ENCODE data around the gene GLO1. TPM values are rescaled to one million over a fixed set of nuclear protein-coding genes. Genes with fewer than 3 reads are reported as not detected.

The GLO1 gene
- total and polyA plus RNA-seq, 12 donors = 44.6 to 174 (median 97.3) TPM

GRCh38 chr6:38687549-38687948, 15.4 kb downstream of the GLO1 start:
- no peaks in the 10 kb centered on the region for H3K27me3 ChIP-seq
- no peak overlapping the region for H3K27ac ChIP-seq
- TF ChIP-seq POLR2A (IDR thresholded peaks at IDR 0.05) = no peak
- TF ChIP-seq, protein P1, sequence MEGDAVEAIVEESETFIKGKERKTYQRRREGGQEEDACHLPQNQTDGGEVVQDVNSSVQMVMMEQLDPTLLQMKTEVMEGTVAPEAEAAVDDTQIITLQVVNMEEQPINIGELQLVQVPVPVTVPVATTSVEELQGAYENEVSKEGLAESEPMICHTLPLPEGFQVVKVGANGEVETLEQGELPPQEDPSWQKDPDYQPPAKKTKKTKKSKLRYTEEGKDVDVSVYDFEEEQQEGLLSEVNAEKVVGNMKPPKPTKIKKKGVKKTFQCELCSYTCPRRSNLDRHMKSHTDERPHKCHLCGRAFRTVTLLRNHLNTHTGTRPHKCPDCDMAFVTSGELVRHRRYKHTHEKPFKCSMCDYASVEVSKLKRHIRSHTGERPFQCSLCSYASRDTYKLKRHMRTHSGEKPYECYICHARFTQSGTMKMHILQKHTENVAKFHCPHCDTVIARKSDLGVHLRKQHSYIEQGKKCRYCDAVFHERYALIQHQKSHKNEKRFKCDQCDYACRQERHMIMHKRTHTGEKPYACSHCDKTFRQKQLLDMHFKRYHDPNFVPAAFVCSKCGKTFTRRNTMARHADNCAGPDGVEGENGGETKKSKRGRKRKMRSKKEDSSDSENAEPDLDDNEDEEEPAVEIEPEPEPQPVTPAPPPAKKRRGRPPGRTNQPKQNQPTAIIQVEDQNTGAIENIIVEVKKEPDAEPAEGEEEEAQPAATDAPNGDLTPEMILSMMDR (IDR thresholded peaks at IDR 0.05) = no peak
- intact Hi-C loops (cut with DNase I) = no loop called here
- H3K36me3 ChIP-seq (replicated peaks in 1 of 2) = no peaks in the 10 kb centered on the region
- H3K9me3 ChIP-seq (replicated peaks in 1 of 3) = no peaks in the 10 kb centered on the region
- no peak for DNase-seq
- H3K4me1 ChIP-seq (replicated peaks in 1 of 2) = peaks cover 5 to 14% of the 10 kb centered on the region in 2 donors
- H3K4me3 ChIP-seq = no peak overlapping the region
- 97 to 100% (median 99%) methylated on average over 1 of the region's 1 CpG for WGBS, 4 donors

DNA sequence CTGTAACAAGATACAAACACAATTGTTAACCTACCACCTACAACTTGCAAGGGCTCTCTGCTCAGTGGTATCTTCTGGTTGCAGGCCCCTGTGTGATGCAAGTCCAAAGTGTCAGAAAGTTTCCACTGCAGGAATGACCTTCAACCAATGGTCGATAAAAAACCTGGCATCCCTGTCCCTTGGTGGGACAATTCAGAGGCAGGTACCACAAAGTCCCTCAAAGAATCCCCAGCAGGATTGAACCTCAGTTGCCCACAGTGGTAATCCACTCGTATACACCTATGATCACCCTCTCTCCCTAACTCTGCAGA, 15.9 kb downstream of the GLO1 start:
- TF ChIP-seq, protein P1 (IDR thresholded peaks at IDR 0.05) = no peak
- TF ChIP-seq POLR2A (IDR thresholded peaks at IDR 0.05) = no peak
- Histone ChIP-seq H3K27ac (no peak overlapping the region), H3K27me3 (no peaks in the 10 kb centered on the region), H3K9me3 (replicated peaks in 1 of 3) (no peaks in the 10 kb centered on the region), H3K4me3 (no peak overlapping the region), H3K4me1 (replicated peaks in 1 of 2) (peaks cover 5 to 14% of the 10 kb centered on the region in 2 donors), H3K36me3 (replicated peaks in 1 of 2) (peaks cover 0 to 1% of the 10 kb centered on the region in 2 donors)
- intact Hi-C loops (cut with DNase I) = no loop called here
- WGBS, 4 donors = 61 to 73% (median 65%) methylated on average over 2 of the region's 2 CpGs
- peak in 2 of 7 donors; percentile 21 to 44 for DNase-seq

DNA sequence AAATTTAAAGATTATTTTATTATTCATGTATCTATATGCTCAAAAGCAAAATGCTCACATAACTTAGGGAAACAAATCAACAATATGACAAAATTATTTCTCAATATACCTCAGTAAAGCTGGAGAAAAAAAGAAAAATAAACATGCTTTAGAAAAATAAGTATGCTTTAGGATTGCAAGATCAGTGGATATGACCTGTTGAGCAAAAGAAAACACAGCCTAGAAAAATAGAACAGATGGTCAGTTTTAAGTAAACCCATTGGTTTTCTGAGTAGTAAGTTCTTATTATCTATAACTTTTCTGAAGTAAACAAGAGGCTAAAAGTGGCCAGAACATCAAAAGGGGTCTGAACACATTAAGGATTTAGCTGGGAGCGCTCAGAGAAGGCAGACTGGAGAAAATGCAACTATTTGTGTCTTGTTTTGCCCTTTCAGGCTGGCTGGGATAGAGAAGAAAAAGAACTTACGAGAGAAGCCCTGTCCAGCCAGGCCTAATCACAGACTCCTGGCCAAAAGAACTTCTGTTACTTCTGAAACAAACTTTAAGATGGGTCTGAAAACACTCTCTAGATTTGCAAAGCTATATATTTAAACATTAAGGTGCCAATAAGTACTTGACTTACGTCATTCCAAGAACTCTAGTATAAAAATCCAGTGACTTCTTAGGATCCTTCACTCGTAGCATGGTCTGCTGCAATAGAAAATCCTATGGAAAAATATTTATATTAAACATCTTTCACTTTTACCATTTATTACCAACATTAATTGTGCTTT, 16.5 kb downstream of the GLO1 start:
- Histone ChIP-seq H3K27ac (no peak overlapping the region), H3K9me3 (replicated peaks in 1 of 3) (no peaks in the 10 kb centered on the region), H3K4me1 (replicated peaks in 1 of 2) (peaks cover 5 to 14% of the 10 kb centered on the region in 2 donors), H3K27me3 (no peaks in the 10 kb centered on the region), H3K4me3 (no peak overlapping the region), H3K36me3 (replicated peaks in 1 of 2) (peaks cover 0 to 7% of the 10 kb centered on the region in 2 donors)
- intact Hi-C loops (cut with DNase I) = no loop called here
- TF ChIP-seq, protein P1 (IDR thresholded peaks at IDR 0.05) = no peak
- no peak for TF ChIP-seq POLR2A (IDR thresholded peaks at IDR 0.05)
- no peak for DNase-seq
- WGBS, 4 donors = 86 to 88% (median 87%) methylated on average over 4 of the region's 4 CpGs

GRCh38 chr6:38684904-38685303, 18.0 kb downstream of the GLO1 start:
- DNase-seq = no peak
- TF ChIP-seq POLR2A (IDR thresholded peaks at IDR 0.05) = no peak
- TF ChIP-seq, protein P1 (IDR thresholded peaks at IDR 0.05) = no peak
- Histone ChIP-seq H3K4me3 (no peak overlapping the region), H3K4me1 (replicated peaks in 1 of 2) (peaks cover 5 to 14% of the 10 kb centered on the region in 2 donors), H3K36me3 (replicated peaks in 1 of 2) (peaks cover 0 to 10% of the 10 kb centered on the region in 2 donors), H3K9me3 (replicated peaks in 1 of 3) (no peaks in the 10 kb centered on the region), H3K27ac (no peak overlapping the region), H3K27me3 (no peaks in the 10 kb centered on the region)
- WGBS, 4 donors = 91 to 95% (median 92%) methylated on average over 3 of the region's 3 CpGs
- intact Hi-C loops (cut with DNase I) = no loop called here
